ENCODE data around the gene PSD4.

DNA sequence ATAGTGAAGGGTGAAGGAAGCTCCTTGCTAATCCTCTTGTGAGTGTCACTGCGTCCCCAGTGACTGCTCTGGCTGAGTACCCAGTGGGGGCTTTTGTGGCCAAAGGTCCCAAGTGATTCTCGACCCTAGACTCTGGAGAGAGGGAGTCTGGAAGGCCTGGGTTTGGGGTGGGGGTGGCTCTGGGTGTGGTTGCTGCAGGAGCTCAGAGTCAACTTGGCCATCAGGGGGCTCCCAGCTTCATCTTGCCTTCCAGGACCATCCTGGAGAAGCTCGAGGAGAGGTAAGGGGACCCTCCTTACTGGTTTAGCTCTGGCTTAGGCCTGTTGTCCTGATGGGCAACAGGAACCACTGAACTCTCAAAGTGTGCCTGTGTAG lies 592 bp downstream of the PSD4 start:
- TF ChIP-seq POLR2A (IDR thresholded peaks at IDR 0.05): no peak
- TF ChIP-seq, protein P1, sequence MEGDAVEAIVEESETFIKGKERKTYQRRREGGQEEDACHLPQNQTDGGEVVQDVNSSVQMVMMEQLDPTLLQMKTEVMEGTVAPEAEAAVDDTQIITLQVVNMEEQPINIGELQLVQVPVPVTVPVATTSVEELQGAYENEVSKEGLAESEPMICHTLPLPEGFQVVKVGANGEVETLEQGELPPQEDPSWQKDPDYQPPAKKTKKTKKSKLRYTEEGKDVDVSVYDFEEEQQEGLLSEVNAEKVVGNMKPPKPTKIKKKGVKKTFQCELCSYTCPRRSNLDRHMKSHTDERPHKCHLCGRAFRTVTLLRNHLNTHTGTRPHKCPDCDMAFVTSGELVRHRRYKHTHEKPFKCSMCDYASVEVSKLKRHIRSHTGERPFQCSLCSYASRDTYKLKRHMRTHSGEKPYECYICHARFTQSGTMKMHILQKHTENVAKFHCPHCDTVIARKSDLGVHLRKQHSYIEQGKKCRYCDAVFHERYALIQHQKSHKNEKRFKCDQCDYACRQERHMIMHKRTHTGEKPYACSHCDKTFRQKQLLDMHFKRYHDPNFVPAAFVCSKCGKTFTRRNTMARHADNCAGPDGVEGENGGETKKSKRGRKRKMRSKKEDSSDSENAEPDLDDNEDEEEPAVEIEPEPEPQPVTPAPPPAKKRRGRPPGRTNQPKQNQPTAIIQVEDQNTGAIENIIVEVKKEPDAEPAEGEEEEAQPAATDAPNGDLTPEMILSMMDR (IDR thresholded peaks at IDR 0.05): no peak

All from adrenal gland (tissue), 5 donors.